T-helper 17 cell (primary cell): ENCODE data around the gene PACS2. TPM values are rescaled to one million over a fixed set of nuclear protein-coding genes. Genes with fewer than 3 reads are reported as not detected.
A peak's percentile ranks its signal among the peaks of the same experiment; 100 is the strongest.
"Not testable (repeated sequence)": the region's sequence is repeated elsewhere in the genome, so short reads cannot be mapped to it uniquely, and the experiment has no call there.

Source experiments
- ATAC-seq: fragments of 150-1000 bp; cut with Tn5 transposase; 2 replicates; pipeline ENCODE4 v1.10.0; 2021; ENCODE audit warnings: mild to moderate bottlenecking, moderate library complexity
- DNase-seq, 3 donors: peaks; one replicate each; pipeline versions ENCODE4 v3.0.0 to v3.0.0-alpha.2; 2020 to 2021
- H3K9me3 ChIP-seq: one replicate; pipeline ENCODE4 v1.7.0; 2013; ENCODE audit warnings: low read length, mild to moderate bottlenecking; ENCODE audit not compliant: control insufficient read depth, poor library complexity, severe bottlenecking
- H3K27ac Mint-ChIP-seq: one replicate; pipeline ENCODE4 v1.8.0; 2022; ENCODE audit warnings: mild to moderate bottlenecking, moderate library complexity, mixed read lengths
- H3K27me3 Mint-ChIP-seq: one replicate; pipeline ENCODE4 v1.8.0; 2022; ENCODE audit warnings: mixed read lengths
- H3K36me3 Mint-ChIP-seq: one replicate; pipeline ENCODE4 v1.8.0; 2022; ENCODE audit warnings: low read depth, mixed read lengths
- H3K4me1 Mint-ChIP-seq: one replicate; pipeline ENCODE4 v1.8.0; 2022; ENCODE audit warnings: mild to moderate bottlenecking, mixed read lengths
- H3K4me3 Mint-ChIP-seq: one replicate; pipeline ENCODE4 v1.8.0; 2022; ENCODE audit warnings: mild to moderate bottlenecking, moderate library complexity, mixed read lengths
- total RNA-seq, 4 donors: library from RNA in 2 of 4; stranded (reverse) in 2 of 4; gene quantifications; one replicate each; pipeline ENCODE4 v1.2.3 and lab custom pipeline; 2022 to 2026

Gene PACS2
- total RNA-seq = 10 to 100 TPM; 56.0 to 64.9 TPM
- 79.1 to 86.6 reads per million in 2 donors for total RNA-seq (lab: John Stamatoyannopoulos, UW)

DNA sequence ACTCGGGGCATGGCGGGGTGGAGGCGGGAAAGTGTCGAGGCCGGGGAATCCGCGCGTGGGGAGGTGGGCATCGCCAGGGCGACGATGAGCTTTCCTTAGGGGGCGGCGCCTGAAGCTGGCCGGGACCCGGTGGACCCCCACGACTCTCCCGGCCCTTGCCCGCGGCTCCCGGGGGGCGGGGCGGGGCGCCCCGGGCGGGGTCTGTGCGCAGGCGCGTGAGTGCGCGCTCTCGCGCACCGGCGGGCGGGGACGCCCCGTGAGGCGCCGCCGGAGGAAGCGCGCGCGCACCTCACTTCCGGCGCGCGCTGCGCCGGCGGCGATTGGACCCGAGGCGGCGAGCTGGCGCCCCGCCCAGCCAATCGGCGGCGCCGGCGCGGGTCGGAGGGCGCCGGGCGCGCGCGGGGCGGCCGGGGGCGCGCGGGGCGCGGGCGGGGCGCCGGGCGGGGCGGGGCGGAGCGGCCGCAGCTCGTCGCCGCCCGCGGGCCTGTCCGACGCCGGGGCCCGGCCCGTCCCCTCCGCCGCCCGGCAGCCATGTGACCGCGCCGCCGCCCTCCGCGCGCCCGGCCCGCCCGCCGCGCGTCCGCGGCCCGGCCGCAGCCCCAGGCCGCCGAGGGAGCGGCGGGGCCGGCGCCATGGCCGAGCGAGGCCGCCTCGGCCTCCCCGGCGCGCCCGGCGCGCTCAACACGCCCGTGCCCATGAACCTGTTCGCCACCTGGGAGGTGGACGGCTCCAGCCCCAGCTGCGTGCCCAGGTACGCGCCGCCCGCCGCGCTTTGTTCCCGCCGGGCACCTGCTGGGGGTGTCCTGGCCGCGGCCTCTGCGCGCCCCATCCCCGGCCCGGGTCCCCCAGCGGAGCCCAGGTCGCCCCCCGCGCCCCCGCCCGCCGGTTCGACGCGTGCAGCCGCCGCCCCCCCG lies at the start of gene PACS2:
Gene PACS2, plus strand, starts transcription at position 462 of the 914 bp plus-strand sequence. Its CDS starts 171 bp downstream, at position 633.
- Mint-ChIP-seq H3K4me3 (peak within 1 kb of the TSS; percentile 95), H3K4me1 (peaks cover 15% of the 10 kb centered on the region), H3K36me3 (no peaks in the 10 kb centered on the region), H3K27me3 (no peaks in the 10 kb centered on the region), H3K27ac (peak within 1 kb of the TSS; percentile 82)
- ATAC-seq (peak; percentile 75), DNase-seq (peak; percentile 73 to 84 (median 80))
- H3K9me3 ChIP-seq = no peaks in the 10 kb centered on the region

DNA sequence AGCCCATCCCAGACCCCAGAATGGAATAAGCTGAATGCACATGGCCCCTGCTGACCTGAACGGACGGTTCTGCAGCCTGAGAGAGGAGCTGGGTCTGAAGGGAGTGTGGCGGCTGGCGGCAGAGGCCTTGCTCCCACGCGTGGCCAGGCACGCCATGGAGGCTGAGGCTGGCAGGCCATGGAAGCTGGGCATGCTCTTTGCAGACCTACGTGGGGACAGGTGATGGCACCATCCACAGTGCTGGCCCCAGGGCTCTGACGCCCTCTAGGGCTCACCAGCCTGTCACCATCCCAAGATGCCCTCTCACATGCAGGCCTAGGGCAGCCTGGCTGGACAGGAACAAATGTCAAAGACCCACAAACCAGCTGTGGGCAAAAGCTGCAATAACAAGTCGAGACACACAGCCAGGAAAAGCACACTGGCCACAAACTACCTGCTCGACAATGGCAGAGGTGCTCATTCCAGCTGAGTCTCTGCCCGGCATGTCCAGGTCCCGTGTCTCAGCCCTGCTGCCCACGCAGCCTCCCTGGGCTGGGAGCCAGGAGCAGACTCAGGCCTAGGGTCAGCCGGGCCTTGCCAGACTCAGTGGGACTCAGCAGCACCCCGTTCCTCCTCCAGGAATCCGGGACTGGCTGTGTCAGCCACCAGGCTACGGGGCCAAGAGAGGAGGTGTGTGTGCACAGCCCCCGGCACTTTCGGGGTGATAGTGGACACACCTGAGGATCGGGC lies 46.6 kb upstream of the PACS2 start:
- H3K27ac Mint-ChIP-seq = no peak overlapping the region
- DNase-seq (no peak), ATAC-seq (no peak)
- H3K4me1 Mint-ChIP-seq = peaks cover 12% of the 10 kb centered on the region
- peaks cover 6% of the 10 kb centered on the region for H3K36me3 Mint-ChIP-seq
- H3K9me3 ChIP-seq = no peaks in the 10 kb centered on the region
- H3K4me3 Mint-ChIP-seq = no peak overlapping the region
- no peaks in the 10 kb centered on the region for H3K27me3 Mint-ChIP-seq

DNA sequence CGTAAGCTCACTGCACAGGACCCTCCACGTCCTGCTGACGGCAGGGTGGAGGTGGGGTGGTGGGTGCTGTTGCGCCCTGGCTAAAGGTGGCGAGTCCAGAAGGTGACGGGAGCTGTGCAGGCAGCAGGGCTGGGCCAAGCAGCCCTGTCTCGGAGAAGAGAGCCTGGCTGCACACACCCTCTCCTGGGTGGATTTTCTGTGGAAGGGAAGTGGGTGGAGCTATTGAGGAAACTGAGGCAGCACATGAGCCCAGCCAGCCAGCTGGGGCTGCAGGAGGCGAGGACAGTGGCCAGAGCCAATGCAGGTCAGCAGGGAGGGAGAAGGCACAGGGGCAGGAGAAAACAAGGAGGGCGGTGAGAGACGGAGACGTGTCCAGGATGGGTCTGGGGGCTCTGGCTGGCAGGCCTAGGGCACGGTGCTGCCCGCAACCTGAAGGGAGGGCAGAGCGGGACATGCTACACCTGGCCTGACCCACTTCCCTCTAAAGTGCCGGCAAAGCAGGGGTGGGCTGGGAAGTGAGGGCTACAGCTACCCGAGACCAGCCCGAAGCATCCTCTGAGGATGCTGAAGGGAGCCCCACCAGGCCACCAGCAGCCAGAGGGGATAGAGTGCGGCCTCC lies 45.7 kb upstream of the PACS2 start:
- peaks cover 6% of the 10 kb centered on the region for H3K36me3 Mint-ChIP-seq
- no peaks in the 10 kb centered on the region for H3K27me3 Mint-ChIP-seq
- no peaks in the 10 kb centered on the region for H3K9me3 ChIP-seq
- ATAC-seq (no peak), DNase-seq (no peak)
- peaks cover 14% of the 10 kb centered on the region for H3K4me1 Mint-ChIP-seq
- H3K27ac Mint-ChIP-seq = no peak overlapping the region
- H3K4me3 Mint-ChIP-seq = no peak overlapping the region

DNA sequence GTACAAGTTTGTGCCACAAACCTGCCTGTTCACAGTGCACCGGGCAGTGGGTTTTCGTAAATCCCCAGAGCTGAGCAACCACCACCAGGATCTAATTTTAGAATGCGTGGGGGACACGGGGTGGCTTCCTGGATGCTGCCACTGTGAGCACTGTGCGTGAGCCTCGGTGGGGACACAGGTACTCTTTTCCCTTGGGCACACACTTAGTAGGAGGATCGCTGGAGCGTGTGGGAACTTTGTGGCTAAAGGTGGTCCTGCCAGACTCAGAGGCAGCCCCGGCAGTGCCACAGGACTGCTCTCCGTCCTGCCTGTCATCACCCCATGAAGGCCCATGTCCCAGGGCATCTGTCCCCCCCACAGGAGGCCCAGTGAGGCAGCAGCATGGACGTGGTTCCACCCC lies 45.1 kb upstream of the PACS2 start:
- no peaks in the 10 kb centered on the region for H3K9me3 ChIP-seq
- no peaks in the 10 kb centered on the region for H3K27me3 Mint-ChIP-seq
- H3K36me3 Mint-ChIP-seq = peaks cover 6% of the 10 kb centered on the region
- no peak for ATAC-seq
- H3K4me1 Mint-ChIP-seq = peaks cover 17% of the 10 kb centered on the region
- no peak overlapping the region for H3K4me3 Mint-ChIP-seq
- no peak for DNase-seq
- no peak overlapping the region for H3K27ac Mint-ChIP-seq

DNA sequence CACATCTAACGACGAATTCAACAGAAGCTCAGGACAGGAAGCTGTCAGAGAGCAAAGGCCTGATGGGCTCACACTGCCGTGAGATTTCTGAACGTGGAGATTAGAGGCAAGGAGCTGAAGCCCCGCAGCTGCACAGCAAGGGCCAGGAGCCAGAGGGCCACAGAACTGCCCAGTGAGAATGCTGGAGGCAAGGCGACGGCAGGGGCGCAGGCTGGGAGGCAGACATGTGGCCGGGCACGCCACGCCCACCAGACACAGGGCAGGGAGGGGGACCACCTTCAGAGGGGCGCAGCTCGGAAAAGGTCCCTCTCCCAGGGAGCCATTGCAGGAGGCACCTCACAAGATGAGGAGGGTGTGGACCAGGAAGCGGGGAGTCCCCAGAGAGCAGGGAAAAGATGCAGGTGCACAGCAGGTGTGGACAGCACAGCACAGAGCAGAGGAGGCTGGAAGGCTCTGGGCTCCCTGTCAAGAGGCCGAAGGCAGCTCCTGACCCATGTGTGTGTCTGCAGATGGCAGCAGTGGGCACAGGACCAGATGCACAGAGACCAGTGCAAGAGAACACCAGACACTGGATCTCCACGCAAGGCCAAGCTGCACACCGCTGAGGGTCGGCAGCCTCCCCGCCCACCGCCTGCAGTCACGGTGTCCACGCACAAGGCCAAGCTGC lies 43.2 kb upstream of the PACS2 start:
- no peak for ATAC-seq
- no peaks in the 10 kb centered on the region for H3K27me3 Mint-ChIP-seq
- H3K4me3 Mint-ChIP-seq = no peak overlapping the region
- no peak overlapping the region for H3K27ac Mint-ChIP-seq
- H3K36me3 Mint-ChIP-seq = peaks cover 6% of the 10 kb centered on the region
- DNase-seq = no peak
- no peaks in the 10 kb centered on the region for H3K9me3 ChIP-seq
- H3K4me1 Mint-ChIP-seq = peaks cover 17% of the 10 kb centered on the region

DNA sequence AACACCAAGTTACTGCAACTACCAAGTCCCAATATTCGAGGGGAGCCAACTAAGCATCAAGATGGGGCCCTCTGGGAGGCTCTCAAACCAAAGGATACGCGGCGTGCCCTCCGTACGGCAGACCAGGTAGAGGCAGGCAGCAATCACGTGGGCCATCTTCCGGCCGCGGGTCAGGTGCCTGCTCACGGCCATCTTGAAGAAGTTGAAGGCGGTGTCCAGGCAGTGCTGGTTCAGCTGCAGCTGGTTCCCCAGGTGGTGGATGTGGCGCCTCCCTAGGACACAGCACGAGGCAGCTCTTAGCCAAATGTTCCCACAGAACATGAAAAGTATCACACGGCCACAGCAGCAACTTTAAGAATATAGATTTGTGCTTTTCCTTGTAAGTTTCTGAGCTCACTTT lies 41.9 kb upstream of the PACS2 start:
- Mint-ChIP-seq H3K4me1 (peaks cover 11% of the 10 kb centered on the region), H3K27ac (no peak overlapping the region), H3K4me3 (no peak overlapping the region), H3K27me3 (no peaks in the 10 kb centered on the region), H3K36me3 (peaks cover 4% of the 10 kb centered on the region)
- ATAC-seq (no peak), DNase-seq (no peak)
- H3K9me3 ChIP-seq = no peaks in the 10 kb centered on the region

DNA sequence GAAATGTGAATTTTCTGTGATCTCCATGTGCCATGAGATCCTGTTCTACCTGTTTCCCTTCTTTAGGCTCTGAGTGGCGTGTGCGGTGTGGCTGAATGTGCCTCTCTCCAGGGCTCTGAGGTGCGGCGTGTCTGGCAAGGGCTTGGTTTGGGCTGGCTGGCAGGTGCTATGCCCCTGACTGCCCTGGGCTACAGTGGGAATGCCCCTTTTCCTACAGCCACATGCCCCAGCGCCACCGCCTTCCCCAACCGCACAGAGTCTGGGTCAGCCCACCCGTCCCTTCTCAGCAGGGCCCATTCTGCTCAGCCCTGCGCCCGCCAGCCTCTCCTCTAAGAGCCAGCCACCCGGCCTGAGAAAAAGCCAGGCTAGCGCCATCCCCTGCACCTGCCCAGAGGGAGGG lies 41.5 kb upstream of the PACS2 start:
- peaks cover 11% of the 10 kb centered on the region for H3K4me1 Mint-ChIP-seq
- DNase-seq = no peak
- ATAC-seq = no peak
- H3K4me3 Mint-ChIP-seq = no peak overlapping the region
- no peaks in the 10 kb centered on the region for H3K27me3 Mint-ChIP-seq
- H3K36me3 Mint-ChIP-seq = peaks cover 4% of the 10 kb centered on the region
- no peaks in the 10 kb centered on the region for H3K9me3 ChIP-seq
- H3K27ac Mint-ChIP-seq = no peak overlapping the region

DNA sequence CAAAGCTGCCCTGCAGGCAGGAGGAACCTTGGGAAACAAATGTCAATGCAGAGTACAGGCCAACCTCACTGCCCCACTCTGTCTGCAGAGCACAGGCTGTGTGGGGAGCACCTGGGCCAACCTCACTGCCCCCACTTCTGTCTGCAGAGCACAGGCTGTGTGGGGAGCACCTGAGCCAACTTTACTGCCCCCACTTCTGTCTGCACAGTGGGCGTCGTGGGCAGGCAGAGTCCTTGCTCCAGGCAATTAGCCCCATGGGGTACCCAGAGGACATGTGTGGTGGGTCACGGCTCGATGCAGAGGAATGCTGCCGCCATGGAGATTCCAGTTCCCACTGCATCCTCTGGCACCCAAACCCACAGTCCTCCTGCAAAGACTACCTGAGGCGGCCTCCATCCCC lies 39.9 kb upstream of the PACS2 start:
- H3K9me3 ChIP-seq = no peaks in the 10 kb centered on the region
- DNase-seq (no peak), ATAC-seq (no peak)
- H3K27ac Mint-ChIP-seq = no peak overlapping the region
- H3K36me3 Mint-ChIP-seq = peaks cover 4% of the 10 kb centered on the region
- H3K27me3 Mint-ChIP-seq = no peaks in the 10 kb centered on the region
- peaks cover 15% of the 10 kb centered on the region for H3K4me1 Mint-ChIP-seq
- H3K4me3 Mint-ChIP-seq = no peak overlapping the region

DNA sequence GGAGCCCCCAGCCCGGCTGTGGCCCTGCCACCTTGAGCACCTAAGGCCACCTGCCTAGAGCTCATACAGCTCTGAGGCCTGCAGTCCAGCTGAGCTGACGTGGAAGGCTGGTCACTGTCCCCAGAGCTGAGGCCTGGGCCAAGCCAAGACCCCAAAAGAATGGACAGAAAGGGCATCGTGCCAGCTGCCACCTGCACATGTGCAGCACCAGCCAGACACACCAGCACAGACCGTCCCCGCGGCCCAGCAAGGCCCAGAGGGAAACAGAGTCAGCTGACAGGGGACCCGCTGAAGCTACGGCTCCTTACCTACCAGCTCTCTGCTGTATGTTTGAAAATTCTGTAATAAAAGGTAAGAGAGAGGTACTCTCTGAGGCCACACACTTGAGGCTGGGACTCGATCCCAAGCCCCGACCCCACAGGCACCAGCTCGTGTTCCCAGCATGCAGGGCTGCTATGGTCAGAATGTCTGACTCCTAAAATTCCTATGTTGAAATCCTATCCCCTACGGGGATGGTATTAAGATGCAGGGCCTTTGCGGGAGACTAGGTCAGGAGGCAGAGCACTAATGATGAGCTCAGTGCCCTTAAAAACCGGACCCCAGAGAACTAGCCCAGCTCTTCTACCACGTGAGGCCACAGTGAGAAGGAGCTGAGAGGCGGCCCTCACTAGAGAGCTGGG lies 39.1 kb upstream of the PACS2 start:
- no peaks in the 10 kb centered on the region for H3K9me3 ChIP-seq
- ATAC-seq (no peak), DNase-seq (no peak)
- H3K27me3 Mint-ChIP-seq = no peaks in the 10 kb centered on the region
- H3K4me1 Mint-ChIP-seq = peaks cover 15% of the 10 kb centered on the region
- peak overlapping the region; percentile 51 for H3K27ac Mint-ChIP-seq
- H3K36me3 Mint-ChIP-seq = peaks cover 4% of the 10 kb centered on the region
- no peak overlapping the region for H3K4me3 Mint-ChIP-seq

DNA sequence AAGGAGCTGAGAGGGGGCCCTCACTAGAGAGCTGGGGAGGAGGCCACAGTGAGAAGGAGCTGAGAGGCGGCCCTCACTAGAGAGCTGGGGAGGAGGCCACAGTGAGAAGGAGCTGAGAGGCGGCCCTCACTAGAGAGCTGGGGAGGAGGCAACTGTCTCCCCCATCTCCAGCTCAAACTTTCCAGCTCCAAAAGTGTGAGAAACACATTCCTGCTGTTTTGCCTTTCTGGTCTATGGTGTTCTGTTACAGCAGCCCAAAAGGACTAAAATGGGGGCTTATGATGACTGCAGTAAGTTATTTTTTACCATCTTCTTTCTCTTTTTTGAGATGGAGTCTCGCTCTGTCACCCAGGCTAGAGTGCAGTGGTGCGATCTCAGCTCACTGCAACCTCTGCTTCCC lies 37.1 kb upstream of the PACS2 start:
- not testable (repeated sequence) for H3K27me3 Mint-ChIP-seq, ATAC-seq, H3K27ac Mint-ChIP-seq, DNase-seq, H3K36me3 Mint-ChIP-seq, H3K4me3 Mint-ChIP-seq, H3K9me3 ChIP-seq
- H3K4me1 Mint-ChIP-seq = peaks cover 16% of the 10 kb centered on the region

DNA sequence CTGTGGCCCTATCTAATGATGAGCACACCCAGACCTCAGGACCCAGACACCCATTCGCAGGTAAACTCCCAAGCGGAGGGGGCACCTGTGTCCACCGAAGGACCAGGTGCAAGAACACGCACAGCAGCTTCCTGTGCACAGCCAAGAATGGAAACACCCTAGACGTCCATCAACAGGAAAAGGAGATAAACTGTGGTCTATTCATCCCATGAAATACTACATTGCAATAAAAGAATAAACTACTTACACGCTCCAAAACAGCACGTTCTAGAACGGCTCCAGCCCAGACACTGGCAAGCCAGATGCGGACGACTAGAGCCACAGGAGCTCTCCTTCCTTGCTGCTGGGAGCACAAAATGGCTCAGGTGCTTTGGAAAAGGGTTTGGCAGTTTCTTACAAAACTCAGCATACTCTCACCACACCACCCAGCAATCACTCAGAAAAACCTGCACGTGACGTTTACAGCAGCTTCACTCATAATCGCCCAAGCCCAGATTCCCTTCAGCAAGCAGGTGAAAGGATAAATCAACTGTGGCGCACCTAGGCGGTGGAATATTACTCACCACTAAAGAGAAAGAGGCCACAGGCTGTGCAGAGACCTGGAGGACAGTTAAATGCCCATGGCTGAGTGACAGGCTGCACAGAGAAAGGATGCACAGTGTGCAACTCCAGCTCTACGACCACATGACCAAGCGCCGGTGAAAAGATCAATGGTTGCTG lies 34.7 kb upstream of the PACS2 start:
- H3K27ac Mint-ChIP-seq = no peak overlapping the region
- ATAC-seq (no peak), DNase-seq (no peak)
- H3K9me3 ChIP-seq = no peaks in the 10 kb centered on the region
- no peak overlapping the region for H3K4me3 Mint-ChIP-seq
- no peaks in the 10 kb centered on the region for H3K27me3 Mint-ChIP-seq
- H3K4me1 Mint-ChIP-seq = peaks cover 22% of the 10 kb centered on the region
- no peaks in the 10 kb centered on the region for H3K36me3 Mint-ChIP-seq

DNA sequence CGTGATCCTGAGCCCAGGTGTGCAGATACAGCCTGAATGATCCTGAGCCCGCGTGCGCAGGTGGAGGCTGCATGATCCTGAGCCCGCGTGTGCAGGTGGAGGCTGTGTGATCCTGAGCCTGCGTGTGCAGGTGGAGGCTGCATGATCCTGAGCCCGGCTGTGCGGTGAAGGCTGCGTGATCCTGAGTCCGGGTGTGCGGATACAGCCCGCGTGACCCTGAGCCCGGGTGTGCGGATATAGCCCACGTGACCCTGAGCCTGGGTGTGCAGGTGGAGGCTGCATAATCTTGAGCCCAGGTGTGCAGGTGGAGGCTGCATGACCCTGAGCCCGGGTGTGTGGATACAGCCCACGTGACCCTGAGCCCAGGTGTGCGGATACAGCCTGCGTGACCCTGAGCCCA lies 34.0 kb upstream of the PACS2 start:
- Mint-ChIP-seq H3K27ac (no peak overlapping the region), H3K27me3 (no peaks in the 10 kb centered on the region), H3K4me1 (peaks cover 26% of the 10 kb centered on the region), H3K36me3 (no peaks in the 10 kb centered on the region), H3K4me3 (no peak overlapping the region)
- no peak for ATAC-seq
- no peaks in the 10 kb centered on the region for H3K9me3 ChIP-seq
- DNase-seq = no peak
